GM13976 (cell line): Measurements from ENCODE around the gene RHCG.
A peak's percentile ranks its signal among the peaks of the same experiment; 100 is the strongest.

ENCODE experiments used
- DNase-seq: peaks from one replicate; pipeline ENCODE4 v3.0.0; 2012; ENCODE audit warnings: low spot score
- CTCF ChIP-seq: IDR thresholded peaks from 2 replicates; pipeline ENCODE4 v1.5.1; 2012; ENCODE audit warnings: borderline replicate concordance, mild to moderate bottlenecking; ENCODE audit not compliant: insufficient read depth; ENCODE audit errors: extremely low read depth, missing control alignments, control extremely low read depth
- in situ Hi-C: fragments of 300-500 bp; cut with MboI; formaldehyde crosslinking; loops from one replicate; pipeline ENCODE4 v1.12.0; 2022; ENCODE audit warnings: low sequenced_read_pairs, mixed read lengths, inconsistent platforms; ENCODE audit not compliant: unreplicated experiment

RHCG gene

GRCh38 chr15:89496155-89497098, at the start of gene RHCG:
Gene RHCG (minus strand): TSS chr15:89496583. CDS start chr15:89496544, 39 bp downstream.
- in situ Hi-C loops, result no loop called here
- peak; percentile 19 for TF ChIP-seq CTCF
- DNase-seq, result peak; percentile 56

GRCh38 chr15:89543389-89543788, 47.0 kb upstream of the RHCG start:
- in situ Hi-C loops, result no loop called here
- no peak for DNase-seq

GRCh38 chr15:89542369-89542768, 46.0 kb upstream of the RHCG start:
- TF ChIP-seq CTCF, result no peak
- in situ Hi-C loops, result no loop called here
- no peak for DNase-seq

More at GRCh38 chr15:89543389-89543788, 47.0 kb upstream of the RHCG start:
- TF ChIP-seq CTCF, result no peak

GRCh38 chr15:89539027-89539426, 42.6 kb upstream of the RHCG start:
- no peak for DNase-seq
- no peak for TF ChIP-seq CTCF
- in situ Hi-C loops, result no loop called here

GRCh38 chr15:89533861-89534544, 37.6 kb upstream of the RHCG start:
- no peak for TF ChIP-seq CTCF
- in situ Hi-C loops, result no loop called here
- no peak for DNase-seq

GRCh38 chr15:89531796-89532537, 35.6 kb upstream of the RHCG start:
- no peak for DNase-seq
- TF ChIP-seq CTCF, result no peak
- in situ Hi-C loops, result no loop called here
